GM18507 (cell line): ENCODE measurements around the gene TMEM63C.
"Not testable (repeated sequence)": the region's sequence is repeated elsewhere in the genome, so short reads cannot be mapped to it uniquely, and the experiment has no call there.

Experiments used
- DNase-seq: peaks from one replicate; pipeline ENCODE4 v3.0.0; 2011; ENCODE audit warnings: low read depth; ENCODE audit not compliant: insufficient read length; ENCODE audit errors: extremely low spot score
- FAIRE-seq: peaks from 2 replicates; lab custom pipeline; 2011; peaks lifted over from hg19 to GRCh38; lab: Jason Lieb, UNC

Gene TMEM63C

DNA sequence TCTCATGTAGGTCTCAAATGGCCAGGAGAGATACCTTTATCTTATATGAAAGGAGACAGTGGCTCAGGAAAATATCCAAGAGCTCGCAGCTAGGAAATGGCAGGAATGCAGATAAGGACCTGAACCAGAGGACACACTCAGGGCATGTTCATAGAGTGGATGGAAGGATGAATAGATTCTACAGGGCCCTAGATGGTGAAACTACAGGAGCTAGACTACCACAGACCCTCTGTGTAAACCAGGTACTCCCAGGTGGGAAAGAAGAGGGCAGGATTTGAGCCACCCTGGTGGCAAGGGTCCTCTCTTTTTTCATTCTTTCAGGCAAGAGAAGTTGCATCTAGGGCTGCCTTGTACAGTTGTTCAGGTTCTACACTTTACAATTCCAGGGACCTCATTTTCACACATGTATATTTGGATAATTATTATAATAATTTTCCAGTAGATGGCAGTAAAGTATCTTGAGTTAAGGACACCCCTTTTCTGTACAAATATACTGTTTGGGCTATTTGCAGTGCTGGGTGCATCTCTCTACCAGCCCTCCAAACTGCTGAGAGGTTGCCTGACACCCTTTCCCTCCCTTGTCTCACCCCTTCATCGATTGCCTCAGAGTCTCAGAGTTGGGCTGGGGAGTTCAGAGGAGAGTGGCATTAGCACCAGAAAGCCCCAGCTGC lies 29.5 kb upstream of the TMEM63C start:
- DNase-seq: peak; percentile 25

DNA sequence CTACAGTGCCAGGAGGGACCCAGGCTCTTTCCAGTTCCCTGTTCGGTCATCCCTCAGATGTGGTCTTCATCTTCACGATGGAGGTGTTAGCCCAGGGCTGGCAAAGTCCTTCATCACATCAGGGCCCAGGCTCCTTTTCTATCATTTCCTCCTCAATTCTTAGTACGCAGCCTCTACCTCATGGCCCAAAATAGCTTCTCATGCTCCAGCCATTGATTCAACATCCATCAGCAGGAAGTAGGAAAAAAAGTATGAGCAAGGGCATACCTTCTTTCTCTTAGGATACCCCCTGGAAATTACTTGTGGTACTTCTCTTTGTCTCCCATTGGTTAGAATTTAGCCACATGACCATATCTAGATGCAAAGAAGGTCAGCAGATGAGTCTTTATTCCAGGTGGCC lies 27.8 kb upstream of the TMEM63C start:
- no peak for FAIRE-seq

More for the DNA sequence above, 29.5 kb upstream of the TMEM63C start:
- FAIRE-seq: no peak

GRCh38 chr14:77154421-77154820 lies 27.2 kb upstream of the TMEM63C start:
- FAIRE-seq: no peak
- no peak for DNase-seq

More for the DNA sequence above, 27.8 kb upstream of the TMEM63C start:
- DNase-seq: no peak

DNA sequence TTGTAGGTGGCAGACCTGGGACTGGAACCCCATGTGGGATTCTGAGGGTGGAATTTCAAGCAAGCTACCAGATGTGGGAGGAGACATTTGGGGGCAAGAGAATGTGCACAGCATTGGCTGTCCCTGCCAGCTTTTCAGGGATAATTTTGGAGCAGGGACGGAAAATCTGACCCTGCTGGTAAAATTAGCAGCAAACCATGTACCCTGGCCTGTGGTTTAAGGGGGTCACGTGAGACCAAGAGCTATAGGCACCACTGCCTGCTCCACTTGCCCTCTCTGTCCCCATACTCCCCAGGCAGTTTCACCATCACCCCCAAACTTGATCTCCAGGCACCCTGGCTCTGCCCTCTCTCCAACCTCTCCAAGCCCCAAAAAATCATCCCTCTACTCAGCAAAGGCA lies 26.5 kb upstream of the TMEM63C start:
- FAIRE-seq: no peak

DNA sequence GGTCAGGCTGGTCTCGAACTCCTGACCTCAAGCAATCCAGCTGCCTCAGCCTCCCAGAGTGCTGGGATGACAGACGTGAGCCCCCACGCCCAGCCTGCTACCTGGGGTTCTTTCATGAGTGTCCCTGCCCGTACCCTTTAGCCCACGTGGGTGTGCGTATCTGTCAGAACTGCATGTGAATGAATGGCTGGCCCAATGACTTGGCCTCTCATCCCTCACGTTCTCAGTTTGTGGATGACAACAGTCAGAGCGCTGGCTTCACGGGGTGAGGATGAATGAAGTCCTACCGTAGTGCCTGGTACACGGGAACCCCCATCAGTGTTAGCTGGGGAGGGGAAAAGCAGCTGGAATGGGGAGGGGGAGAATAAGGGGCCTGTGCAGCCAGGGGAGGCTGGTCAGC lies 23.9 kb upstream of the TMEM63C start:
- FAIRE-seq (no peak), DNase-seq (no peak)

More for the DNA sequence above, 26.5 kb upstream of the TMEM63C start:
- DNase-seq: no peak

DNA sequence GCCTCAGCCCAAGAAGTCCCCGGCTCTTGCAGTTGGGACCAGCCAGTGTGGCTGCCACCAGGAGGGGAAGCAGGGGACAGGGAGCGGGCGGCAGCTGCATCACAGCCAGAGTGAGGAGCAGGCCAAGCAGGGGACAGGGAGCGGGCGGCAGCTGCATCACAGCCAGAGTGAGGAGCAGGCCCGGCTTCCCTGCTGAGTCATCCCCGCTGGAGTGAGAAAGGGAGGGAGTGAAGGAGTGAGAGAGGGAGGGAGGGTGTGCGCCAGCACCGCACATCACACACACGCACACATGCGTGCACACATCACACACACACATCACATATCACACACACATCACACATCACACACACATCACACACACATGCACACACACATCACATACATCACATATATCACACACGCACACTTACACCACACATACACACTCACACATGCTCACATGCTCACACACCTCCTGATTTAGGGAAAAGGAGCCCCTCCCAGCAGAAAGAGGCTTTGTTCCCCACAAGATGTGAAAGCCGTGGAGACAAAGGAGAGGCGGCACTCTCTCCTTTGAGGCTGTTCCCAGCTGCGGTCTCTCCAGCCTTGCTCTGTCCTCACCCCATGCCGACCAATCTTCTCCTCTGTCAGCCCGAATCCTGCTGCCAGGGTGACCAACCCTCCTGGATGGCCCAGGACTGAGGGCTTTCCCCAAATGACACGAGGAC lies 23.3 kb upstream of the TMEM63C start:
- no peak for FAIRE-seq

DNA sequence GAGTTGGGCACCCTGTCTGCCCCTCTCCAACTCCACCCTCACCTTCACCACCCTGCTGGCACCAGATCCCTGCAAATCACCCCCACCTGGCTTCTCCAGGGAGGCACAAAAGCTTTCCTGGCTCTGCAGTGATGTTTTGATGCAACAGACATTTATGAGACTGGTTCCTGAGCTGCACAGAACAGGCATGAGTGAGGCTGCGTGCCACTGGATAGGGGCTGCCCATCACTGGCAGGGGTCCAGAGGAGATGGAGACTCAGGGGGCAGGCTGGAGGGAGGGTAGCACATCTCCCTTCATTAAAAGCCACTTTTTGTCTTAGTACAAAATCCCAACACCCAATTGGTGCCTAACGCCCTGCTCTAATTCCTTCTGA lies 22.7 kb upstream of the TMEM63C start:
- FAIRE-seq (no peak), DNase-seq (no peak)

More for the DNA sequence above, 23.3 kb upstream of the TMEM63C start:
- DNase-seq: no peak

DNA sequence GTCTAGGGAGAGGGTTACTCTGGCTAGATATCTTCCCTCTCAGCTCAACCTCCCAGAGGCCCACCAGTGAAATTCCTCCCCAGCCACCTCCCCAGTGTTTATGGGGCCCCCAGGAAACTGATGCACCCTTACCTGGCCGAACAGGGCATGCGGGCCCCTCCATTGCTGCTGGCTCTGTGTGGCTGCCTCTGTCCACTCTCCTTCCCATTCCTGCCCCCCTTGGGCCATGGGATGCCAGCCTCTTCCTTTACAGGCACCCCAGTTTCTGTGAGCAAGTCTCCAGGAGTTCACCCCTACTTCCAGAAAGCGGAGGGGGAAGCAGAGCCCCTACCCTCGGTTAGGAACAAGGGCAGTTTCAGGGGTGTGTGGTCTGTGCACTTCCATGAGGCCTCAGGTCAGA lies 20.6 kb upstream of the TMEM63C start:
- DNase-seq (no peak), FAIRE-seq (no peak)

DNA sequence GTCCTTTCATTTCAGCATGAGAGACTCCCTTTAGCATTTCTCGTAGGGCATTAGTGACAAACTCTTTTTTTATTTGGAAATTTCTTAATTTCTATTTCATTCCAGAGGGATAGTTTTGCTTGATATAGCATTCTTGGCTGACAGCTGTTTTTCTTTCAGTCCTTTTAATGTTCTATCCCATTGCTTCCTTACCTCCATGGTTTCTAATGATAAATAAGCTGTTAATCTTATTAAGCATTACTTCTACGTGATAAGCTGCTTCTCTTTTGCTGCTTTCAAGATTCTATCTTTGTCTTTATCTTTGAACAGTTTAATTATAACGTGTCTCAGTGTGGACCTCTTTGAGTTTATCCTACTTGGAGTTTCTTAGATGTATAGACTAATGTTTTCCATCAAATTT lies 11.6 kb upstream of the TMEM63C start:
- FAIRE-seq (no peak), DNase-seq (no peak)

GRCh38 chr14:77172916-77173315 lies 8.7 kb upstream of the TMEM63C start:
- no peak for DNase-seq
- no peak for FAIRE-seq

DNA sequence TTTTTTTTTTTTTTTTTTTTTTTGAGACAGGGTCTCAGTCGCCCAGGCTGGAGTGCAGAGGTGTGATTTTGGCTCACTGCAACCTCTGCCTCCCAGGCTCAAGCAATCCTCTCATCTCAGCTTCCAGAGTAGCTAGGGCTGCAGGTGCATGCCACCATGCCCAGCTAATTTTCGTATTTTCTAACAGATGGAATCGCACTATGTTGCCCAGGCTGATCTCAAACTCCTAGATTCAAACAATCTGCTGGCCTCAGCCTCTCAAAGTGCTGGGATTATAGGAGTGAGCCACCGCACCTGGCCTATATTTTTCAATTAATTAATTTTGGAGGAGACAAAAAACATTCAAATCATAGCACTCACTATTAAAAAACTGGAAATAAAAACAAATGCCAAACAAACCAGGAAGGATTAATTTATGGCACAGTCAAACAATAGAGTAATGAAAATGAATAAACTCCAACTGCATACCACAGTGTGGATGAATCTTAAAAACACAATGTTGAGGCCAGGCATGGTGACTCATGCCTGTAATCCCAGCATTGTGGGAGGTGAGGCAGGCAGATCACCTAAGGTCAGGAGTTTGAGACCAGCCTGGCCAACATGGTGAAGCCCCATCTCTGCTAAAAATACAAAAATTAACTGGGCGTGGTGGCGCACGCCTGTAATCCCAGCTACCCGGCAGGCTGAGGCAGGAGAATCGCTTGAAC lies 7.5 kb upstream of the TMEM63C start:
- not testable (repeated sequence) for FAIRE-seq, DNase-seq

GRCh38 chr14:77175843-77176242 lies 5.8 kb upstream of the TMEM63C start:
- DNase-seq (no peak), FAIRE-seq (no peak)

DNA sequence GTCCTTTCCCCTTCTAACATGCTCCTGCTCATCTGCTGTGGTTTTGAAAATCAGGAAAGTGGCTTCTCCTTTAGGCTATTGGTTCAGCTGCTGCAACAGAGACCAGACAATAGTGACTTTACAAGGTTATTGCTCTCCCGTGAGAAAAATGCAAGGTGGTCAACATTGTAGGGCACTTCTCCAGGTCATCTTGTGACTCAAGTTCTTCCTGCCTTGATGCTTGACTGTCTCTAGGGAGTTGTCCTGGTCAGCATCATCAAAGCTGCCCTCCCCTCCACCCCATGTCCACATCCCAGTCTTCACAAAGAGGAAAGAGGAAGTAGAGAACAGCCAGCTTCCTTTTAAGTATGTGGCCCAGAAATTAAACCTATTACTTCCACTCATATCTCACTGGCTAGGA lies 3.9 kb upstream of the TMEM63C start:
- FAIRE-seq: no peak

DNA sequence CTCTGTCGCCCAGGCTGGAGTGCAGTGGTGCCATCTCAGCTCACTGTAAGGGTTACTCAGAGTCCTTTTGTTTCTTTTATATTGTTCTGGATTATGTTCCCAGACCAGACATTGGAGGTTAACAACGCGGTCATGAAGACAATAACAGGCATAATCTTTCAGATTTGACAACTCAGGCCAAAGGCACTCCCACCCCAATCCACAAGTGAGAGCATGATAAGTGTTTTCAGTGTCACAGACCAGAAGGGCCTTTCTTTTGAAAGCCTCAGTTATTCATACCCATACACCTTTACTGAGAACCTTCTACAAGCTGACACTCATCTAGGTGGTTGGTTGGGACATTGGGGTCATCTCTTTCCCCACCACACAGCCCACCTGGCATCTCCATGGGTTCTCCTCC lies 2.9 kb upstream of the TMEM63C start:
- DNase-seq: no peak
- FAIRE-seq: no peak

More for the DNA sequence above, 3.9 kb upstream of the TMEM63C start:
- DNase-seq: no peak

DNA sequence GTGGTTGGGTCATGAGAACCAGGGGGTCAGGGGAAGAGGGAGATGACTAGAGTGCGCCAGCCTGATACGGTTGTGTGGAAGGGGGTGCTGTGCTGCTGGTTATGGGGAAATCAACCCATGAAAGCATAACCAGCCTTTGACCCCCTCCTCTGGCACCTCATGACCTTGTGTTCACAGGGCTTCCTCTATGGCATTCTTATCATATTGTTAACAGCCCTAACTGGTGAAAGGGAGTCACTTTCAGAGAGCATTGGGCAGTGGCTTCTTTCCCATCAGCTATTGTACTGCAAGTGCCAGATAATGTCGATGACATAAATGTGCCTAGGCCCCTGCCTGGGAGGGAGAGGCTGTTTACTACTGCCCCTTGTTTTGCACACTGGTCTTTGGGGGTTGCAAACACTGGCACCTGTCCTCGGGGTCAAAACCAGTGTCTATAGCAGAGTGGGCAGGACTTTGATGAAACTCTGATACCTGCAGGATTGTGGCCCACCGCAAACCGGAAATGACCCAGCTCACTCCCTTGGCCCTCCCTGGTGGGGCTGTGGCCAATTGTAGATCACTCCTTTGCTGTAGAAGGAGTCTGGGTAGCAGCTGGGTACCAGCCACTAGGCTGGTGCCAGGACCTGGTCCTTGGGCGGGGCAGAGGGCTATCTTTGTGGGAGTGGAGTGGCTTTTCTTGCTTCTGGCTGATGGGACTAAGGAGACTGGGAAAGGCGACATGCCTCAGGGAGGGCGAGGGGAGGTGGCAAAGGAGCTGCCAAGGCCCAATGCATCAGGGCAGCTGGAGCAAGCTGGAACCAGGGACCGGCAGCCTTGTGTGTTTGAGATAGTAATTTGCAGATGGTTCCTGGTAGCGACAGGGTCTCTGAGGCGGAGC lies 634 bp upstream of the TMEM63C start:
- FAIRE-seq (no peak), DNase-seq (no peak)

GRCh38 chr14:77183896-77184295 lies 2.3 kb downstream of the TMEM63C start:
- DNase-seq (no peak), FAIRE-seq (no peak)

DNA sequence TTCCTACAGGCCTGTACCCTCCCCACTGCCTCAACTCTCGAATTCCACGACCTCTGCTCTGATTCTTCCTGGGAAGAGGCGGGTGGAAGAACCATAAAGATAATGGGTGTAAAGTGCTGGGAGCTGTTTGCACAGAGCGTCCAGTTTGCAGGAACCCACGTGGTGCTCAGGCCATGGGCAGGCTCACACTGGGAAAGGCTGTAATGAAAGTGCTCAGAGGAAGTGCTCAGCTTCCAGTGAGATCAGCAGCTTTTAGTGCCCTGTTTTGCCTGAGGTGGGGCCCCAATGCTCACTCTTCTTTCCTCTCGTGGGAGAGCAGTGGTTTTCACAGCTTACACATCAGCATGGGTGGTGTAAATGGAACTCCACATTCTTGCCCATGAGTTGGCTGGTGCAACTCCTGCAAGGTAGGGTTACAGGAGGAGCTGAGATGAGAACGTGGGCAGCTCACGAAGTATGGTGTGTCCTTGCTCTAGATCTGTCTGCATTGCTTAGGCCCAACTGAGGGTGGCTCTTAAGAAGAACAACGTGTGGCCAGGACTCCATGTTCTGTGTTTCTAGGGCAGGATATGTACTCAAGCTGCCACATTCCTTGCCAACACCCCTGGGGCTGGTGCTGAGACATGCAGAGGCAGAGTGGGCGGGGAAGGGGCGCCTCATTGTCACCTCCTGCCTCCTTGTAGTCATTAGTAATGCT lies 2.9 kb downstream of the TMEM63C start:
- no peak for DNase-seq
- peak; percentile 55 for FAIRE-seq

DNA sequence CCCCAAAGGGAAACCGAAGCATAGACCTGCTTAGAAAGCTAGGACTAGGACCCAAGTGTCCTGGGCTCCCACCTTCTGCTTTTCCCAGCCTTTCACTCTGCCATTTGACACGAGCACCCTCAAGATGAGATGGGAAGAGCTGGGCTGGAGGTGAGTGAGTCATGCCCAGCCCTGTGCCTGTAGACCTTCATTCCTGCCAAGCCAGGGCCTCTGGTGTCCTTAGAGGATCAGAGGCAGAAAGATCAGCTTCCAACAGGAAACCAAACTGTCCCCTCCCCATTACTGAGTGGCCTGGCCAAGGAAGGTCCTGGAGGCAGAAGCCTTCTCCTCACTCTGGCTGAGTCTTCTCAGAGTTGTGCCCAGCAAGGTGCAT lies 3.5 kb downstream of the TMEM63C start:
- FAIRE-seq (no peak), DNase-seq (no peak)
